ENCODE measurements around the gene PRRT4.
A peak's percentile ranks its signal among the peaks of the same experiment; 100 is the strongest.

The PRRT4 gene

GRCh38 chr7:128361411-128362379 is at the start of gene PRRT4:
TSS of gene PRRT4 (minus strand) at chr7:128361690.
- peak; percentile 38 for DNase-seq

- DNase-seq = no peak
Observed at GRCh38 chr7:128410451-128410753, 48.9 kb upstream of the PRRT4 start.

GRCh38 chr7:128409596-128410450 is 48.3 kb upstream of the PRRT4 start, which contains the start of gene IMPDH1:
TSS of gene IMPDH1 (minus strand) at chr7:128409982. CDS start at chr7:128409901, 81 bp downstream.
- DNase-seq = peak; percentile 88

- DNase-seq = no peak
Observed at GRCh38 chr7:128408709-128409595, 47.5 kb upstream of the PRRT4 start.

GRCh38 chr7:128407751-128408708 is 46.5 kb upstream of the PRRT4 start:
- DNase-seq = no peak

GRCh38 chr7:128407233-128407589 is 45.7 kb upstream of the PRRT4 start:
- DNase-seq = no peak

GRCh38 chr7:128406314-128407232 is 45.1 kb upstream of the PRRT4 start:
- DNase-seq = no peak

GRCh38 chr7:128405471-128406313 is 44.2 kb upstream of the PRRT4 start:
- DNase-seq = peak; percentile 64

- DNase-seq = peak; percentile 30
Observed at GRCh38 chr7:128404886-128405470, 43.5 kb upstream of the PRRT4 start.

- no peak for DNase-seq
Observed at GRCh38 chr7:128404143-128404681, 42.7 kb upstream of the PRRT4 start.

GRCh38 chr7:128403676-128404075 is 42.2 kb upstream of the PRRT4 start:
- no peak for DNase-seq

GRCh38 chr7:128402356-128402755 is 40.9 kb upstream of the PRRT4 start:
- no peak for DNase-seq

- no peak for DNase-seq
Observed at GRCh38 chr7:128400566-128400965, 39.1 kb upstream of the PRRT4 start.

- DNase-seq = no peak
Observed at GRCh38 chr7:128399991-128400390, 38.5 kb upstream of the PRRT4 start.

GRCh38 chr7:128398841-128399135 is 37.3 kb upstream of the PRRT4 start:
- no peak for DNase-seq

- peak; percentile 23 for DNase-seq
Observed at GRCh38 chr7:128398016-128398840, 36.7 kb upstream of the PRRT4 start.

GRCh38 chr7:128396357-128396756 is 34.9 kb upstream of the PRRT4 start:
- DNase-seq = no peak

- DNase-seq = no peak
Observed at GRCh38 chr7:128395748-128396147, 34.3 kb upstream of the PRRT4 start.
